Measurements from ENCODE around the gene CAAP1.
"Not testable (repeated sequence)": the region's sequence is repeated elsewhere in the genome, so short reads cannot be mapped to it uniquely, and the experiment has no call there.

The CAAP1 gene

GRCh38 chr9:26856413-26857032 is 36.1 kb downstream of the CAAP1 start:
- TF ChIP-seq CTCF (IDR thresholded peaks at IDR 0.05; ENCODE audit: extremely low read depth, insufficient read depth, missing control alignments) = peak; percentile 68
- in situ Hi-C loops (cut with MboI; ENCODE audit: low pct_unique_long_range_greater_than_20kb, low sequenced_read_pairs, unreplicated experiment) = no loop called here
- peak; percentile 50 for DNase-seq (ENCODE audit: low spot score)

- in situ Hi-C loops (cut with MboI; ENCODE audit: low pct_unique_long_range_greater_than_20kb, low sequenced_read_pairs, unreplicated experiment) = no loop called here
- TF ChIP-seq CTCF (IDR thresholded peaks at IDR 0.05; ENCODE audit: extremely low read depth, insufficient read depth, missing control alignments) = no peak
- DNase-seq (ENCODE audit: low spot score) = no peak
These were observed 41.6 kb downstream of the CAAP1 start for GRCh38 chr9:26850995-26851394.

GRCh38 chr9:26833792-26834191 is 58.8 kb downstream of the CAAP1 start:
- in situ Hi-C loops (cut with MboI; ENCODE audit: low pct_unique_long_range_greater_than_20kb, low sequenced_read_pairs, unreplicated experiment) = no loop called here
- no peak for TF ChIP-seq CTCF (IDR thresholded peaks at IDR 0.05; ENCODE audit: extremely low read depth, insufficient read depth, missing control alignments)
- DNase-seq (ENCODE audit: low spot score) = no peak

- in situ Hi-C loops (cut with MboI; ENCODE audit: low pct_unique_long_range_greater_than_20kb, low sequenced_read_pairs, unreplicated experiment); DNase-seq (ENCODE audit: low spot score): not testable (repeated sequence)
These were observed 64.1 kb downstream of the CAAP1 start for GRCh38 chr9:26828391-26828955.

GRCh38 chr9:26814799-26815198 is 77.8 kb downstream of the CAAP1 start:
- TF ChIP-seq CTCF (IDR thresholded peaks at IDR 0.05; ENCODE audit: extremely low read depth, insufficient read depth, missing control alignments) = no peak
- in situ Hi-C loops (cut with MboI; ENCODE audit: low pct_unique_long_range_greater_than_20kb, low sequenced_read_pairs, unreplicated experiment) = no loop called here
- DNase-seq (ENCODE audit: low spot score) = no peak

- in situ Hi-C loops (cut with MboI; ENCODE audit: low pct_unique_long_range_greater_than_20kb, low sequenced_read_pairs, unreplicated experiment) = no loop called here
- no peak for DNase-seq (ENCODE audit: low spot score)
- TF ChIP-seq CTCF (IDR thresholded peaks at IDR 0.05; ENCODE audit: extremely low read depth, insufficient read depth, missing control alignments) = no peak
These were observed 79.4 kb downstream of the CAAP1 start for GRCh38 chr9:26813247-26813646.

GRCh38 chr9:26812217-26812616 is 80.4 kb downstream of the CAAP1 start:
- no peak for TF ChIP-seq CTCF (IDR thresholded peaks at IDR 0.05; ENCODE audit: extremely low read depth, insufficient read depth, missing control alignments)

More at GRCh38 chr9:26812217-26812616, 80.4 kb downstream of the CAAP1 start:
- DNase-seq (ENCODE audit: low spot score) = no peak
- in situ Hi-C loops (cut with MboI; ENCODE audit: low pct_unique_long_range_greater_than_20kb, low sequenced_read_pairs, unreplicated experiment) = no loop called here

All from GM13977 (cell line).